ENCODE results near the gene LPAR2. TPM values are rescaled to one million over a fixed set of nuclear protein-coding genes. Genes with fewer than 3 reads are reported as not detected.

Gene LPAR2
- total RNA-seq, 1 donor from 2014 or later: 40.3 TPM

GRCh38 chr19:19588546-19588945, 39.5 kb downstream of the LPAR2 start:
- no peaks in the 10 kb centered on the region for H3K27me3 ChIP-seq (ENCODE audit: low read depth)
- H3K27ac ChIP-seq: no peak overlapping the region
- H3K4me1 ChIP-seq: peaks cover 15% of the 10 kb centered on the region
- no peaks in the 10 kb centered on the region for H3K9me3 ChIP-seq
- no peak for ATAC-seq
- TF ChIP-seq, protein P1, sequence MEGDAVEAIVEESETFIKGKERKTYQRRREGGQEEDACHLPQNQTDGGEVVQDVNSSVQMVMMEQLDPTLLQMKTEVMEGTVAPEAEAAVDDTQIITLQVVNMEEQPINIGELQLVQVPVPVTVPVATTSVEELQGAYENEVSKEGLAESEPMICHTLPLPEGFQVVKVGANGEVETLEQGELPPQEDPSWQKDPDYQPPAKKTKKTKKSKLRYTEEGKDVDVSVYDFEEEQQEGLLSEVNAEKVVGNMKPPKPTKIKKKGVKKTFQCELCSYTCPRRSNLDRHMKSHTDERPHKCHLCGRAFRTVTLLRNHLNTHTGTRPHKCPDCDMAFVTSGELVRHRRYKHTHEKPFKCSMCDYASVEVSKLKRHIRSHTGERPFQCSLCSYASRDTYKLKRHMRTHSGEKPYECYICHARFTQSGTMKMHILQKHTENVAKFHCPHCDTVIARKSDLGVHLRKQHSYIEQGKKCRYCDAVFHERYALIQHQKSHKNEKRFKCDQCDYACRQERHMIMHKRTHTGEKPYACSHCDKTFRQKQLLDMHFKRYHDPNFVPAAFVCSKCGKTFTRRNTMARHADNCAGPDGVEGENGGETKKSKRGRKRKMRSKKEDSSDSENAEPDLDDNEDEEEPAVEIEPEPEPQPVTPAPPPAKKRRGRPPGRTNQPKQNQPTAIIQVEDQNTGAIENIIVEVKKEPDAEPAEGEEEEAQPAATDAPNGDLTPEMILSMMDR (IDR thresholded peaks at IDR 0.05): no peak
- H3K4me3 ChIP-seq: no peak overlapping the region
- DNase-seq: no peak
- intact Hi-C loops (cut with DNase I): no loop called here
- no peaks in the 10 kb centered on the region for H3K36me3 ChIP-seq

GRCh38 chr19:19587771-19588170, 40.2 kb downstream of the LPAR2 start:
- peaks cover 15% of the 10 kb centered on the region for H3K4me1 ChIP-seq

GRCh38 chr19:19584356-19584755, 43.7 kb downstream of the LPAR2 start:
- ATAC-seq: no peak
- no peaks in the 10 kb centered on the region for H3K9me3 ChIP-seq
- intact Hi-C loops (cut with DNase I): no loop called here
- no peak overlapping the region for H3K4me3 ChIP-seq
- no peaks in the 10 kb centered on the region for H3K27me3 ChIP-seq (ENCODE audit: low read depth)
- no peaks in the 10 kb centered on the region for H3K4me1 ChIP-seq
- no peak overlapping the region for H3K27ac ChIP-seq
- TF ChIP-seq, protein P1 (IDR thresholded peaks at IDR 0.05): no peak
- no peak for DNase-seq
- H3K36me3 ChIP-seq: no peaks in the 10 kb centered on the region

More at GRCh38 chr19:19587771-19588170, 40.2 kb downstream of the LPAR2 start:
- DNase-seq: no peak
- intact Hi-C loops (cut with DNase I): no loop called here
- TF ChIP-seq, protein P1 (IDR thresholded peaks at IDR 0.05): no peak
- Histone ChIP-seq H3K4me3 (no peak overlapping the region), H3K36me3 (no peaks in the 10 kb centered on the region), H3K9me3 (no peaks in the 10 kb centered on the region), H3K27ac (no peak overlapping the region), H3K27me3 (ENCODE audit: low read depth) (no peaks in the 10 kb centered on the region)
- ATAC-seq: no peak

DNA sequence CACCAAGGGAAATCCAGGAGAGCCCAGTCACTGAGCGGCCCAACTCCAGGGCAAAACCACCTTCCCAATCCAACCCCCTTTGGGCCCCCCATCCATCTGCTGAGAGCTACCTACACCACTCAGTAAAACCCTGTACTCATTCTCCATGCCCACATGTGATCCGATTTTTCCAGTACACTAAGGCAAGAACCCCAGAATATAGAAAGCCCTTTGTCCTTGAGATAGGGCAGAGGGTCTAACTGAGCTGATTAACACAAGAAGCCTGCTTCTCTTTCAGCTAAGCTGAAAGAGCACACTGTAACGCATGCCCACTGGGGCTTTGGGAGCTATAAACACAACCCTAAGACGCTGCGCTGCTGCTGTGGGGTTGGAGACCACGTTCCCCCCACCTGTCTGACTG, 45.5 kb downstream of the LPAR2 start:
- no peaks in the 10 kb centered on the region for H3K4me1 ChIP-seq
- ATAC-seq (no peak), DNase-seq (no peak)
- no peaks in the 10 kb centered on the region for H3K27me3 ChIP-seq (ENCODE audit: low read depth)
- no peak overlapping the region for H3K27ac ChIP-seq
- H3K4me3 ChIP-seq: no peak overlapping the region
- H3K36me3 ChIP-seq: no peaks in the 10 kb centered on the region
- H3K9me3 ChIP-seq: no peaks in the 10 kb centered on the region
- intact Hi-C loops (cut with DNase I): no loop called here
- TF ChIP-seq, protein P1 (IDR thresholded peaks at IDR 0.05): no peak

DNA sequence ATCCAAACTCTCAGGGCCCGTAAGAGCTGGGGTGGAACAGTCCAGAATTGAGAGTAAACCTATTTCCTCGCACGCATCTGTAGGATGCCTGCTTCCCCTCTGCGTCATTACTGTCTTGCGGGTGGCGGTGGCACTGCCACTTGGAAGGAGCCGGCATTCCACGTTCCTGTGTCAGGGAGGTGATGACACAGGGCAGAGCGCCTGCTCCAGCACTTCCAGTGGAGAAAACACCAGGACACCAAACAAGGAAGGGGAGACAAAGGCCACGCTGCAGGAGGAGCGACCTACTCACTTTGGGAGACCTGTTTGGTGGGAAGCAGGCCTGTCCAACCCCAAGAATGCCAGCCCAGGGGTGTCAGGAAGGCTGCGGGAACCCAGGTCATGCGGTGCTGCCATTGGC, 46.6 kb downstream of the LPAR2 start:
- no peaks in the 10 kb centered on the region for H3K9me3 ChIP-seq
- intact Hi-C loops (cut with DNase I): no loop called here
- H3K27me3 ChIP-seq (ENCODE audit: low read depth): no peaks in the 10 kb centered on the region
- TF ChIP-seq, protein P1 (IDR thresholded peaks at IDR 0.05): no peak
- DNase-seq (no peak), ATAC-seq (no peak)
- H3K4me1 ChIP-seq: no peaks in the 10 kb centered on the region
- H3K36me3 ChIP-seq: no peaks in the 10 kb centered on the region
- no peak overlapping the region for H3K27ac ChIP-seq
- H3K4me3 ChIP-seq: no peak overlapping the region

GRCh38 chr19:19580418-19580817, 47.6 kb downstream of the LPAR2 start:
- H3K9me3 ChIP-seq: no peaks in the 10 kb centered on the region
- DNase-seq (no peak), ATAC-seq (no peak)
- TF ChIP-seq, protein P1 (IDR thresholded peaks at IDR 0.05): no peak
- intact Hi-C loops (cut with DNase I): no loop called here
- H3K4me3 ChIP-seq: no peak overlapping the region
- H3K27ac ChIP-seq: no peak overlapping the region
- H3K36me3 ChIP-seq: no peaks in the 10 kb centered on the region
- no peaks in the 10 kb centered on the region for H3K4me1 ChIP-seq
- no peaks in the 10 kb centered on the region for H3K27me3 ChIP-seq (ENCODE audit: low read depth)

Data from lower lobe of right lung (tissue), 2 donors.